Skin of body (tissue), 2 donors: ENCODE measurements around the gene HDHD3. TPM values are rescaled to one million over a fixed set of nuclear protein-coding genes. Genes with fewer than 3 reads are reported as not detected.

Experiments used
- DNase-seq: peaks from one replicate; lab custom pipeline; 2025; lab: John Stamatoyannopoulos, UW
- total RNA-seq: library from RNA; depleted of rRNA; stranded (reverse); fragments of >200 nt; gene quantifications from one replicate; pipeline ENCODE4 v1.2.3, GENCODE V29; 2014

HDHD3 gene
- total RNA-seq, 1 donor from 2014 or later = 7.3 TPM

DNA sequence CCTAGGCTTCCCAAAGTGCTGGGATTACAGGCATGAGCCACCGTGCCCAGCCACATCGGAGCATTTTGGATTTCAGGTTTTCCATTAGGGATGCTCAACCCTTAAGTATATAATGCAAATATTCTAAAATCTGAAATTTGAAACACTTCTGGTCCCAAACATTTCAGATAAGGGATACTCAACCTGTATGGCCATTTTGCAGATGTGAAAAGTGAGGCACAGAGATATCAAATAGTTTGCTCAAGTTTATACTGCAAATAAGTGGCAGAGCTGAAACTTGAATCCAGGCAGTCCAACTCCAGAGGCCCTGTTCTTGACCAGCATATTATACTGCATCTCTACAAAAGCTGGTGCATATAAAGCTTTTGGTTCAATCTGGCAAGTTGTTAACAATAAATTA is 39.1 kb downstream of the HDHD3 start:
- DNase-seq = no peak

DNA sequence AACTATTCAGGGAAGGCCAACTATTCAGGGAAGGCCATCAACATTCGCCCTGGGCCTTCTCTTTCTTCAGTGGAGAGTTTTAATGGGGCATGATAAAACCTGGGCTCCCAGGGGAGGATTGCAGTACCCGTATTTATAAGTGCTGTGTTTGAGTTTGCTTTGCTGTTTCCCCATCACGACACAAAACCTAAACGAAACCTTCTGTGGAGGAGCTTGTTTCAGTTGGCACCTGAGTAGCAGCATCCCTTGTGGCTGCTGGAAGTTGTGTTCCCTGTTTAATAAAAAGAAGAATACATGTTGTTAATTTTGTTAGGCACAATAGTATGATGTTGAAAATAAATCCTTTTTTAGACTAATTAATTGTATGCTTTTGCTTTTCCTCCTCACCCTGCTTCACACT is 45.0 kb downstream of the HDHD3 start:
- no peak for DNase-seq

DNA sequence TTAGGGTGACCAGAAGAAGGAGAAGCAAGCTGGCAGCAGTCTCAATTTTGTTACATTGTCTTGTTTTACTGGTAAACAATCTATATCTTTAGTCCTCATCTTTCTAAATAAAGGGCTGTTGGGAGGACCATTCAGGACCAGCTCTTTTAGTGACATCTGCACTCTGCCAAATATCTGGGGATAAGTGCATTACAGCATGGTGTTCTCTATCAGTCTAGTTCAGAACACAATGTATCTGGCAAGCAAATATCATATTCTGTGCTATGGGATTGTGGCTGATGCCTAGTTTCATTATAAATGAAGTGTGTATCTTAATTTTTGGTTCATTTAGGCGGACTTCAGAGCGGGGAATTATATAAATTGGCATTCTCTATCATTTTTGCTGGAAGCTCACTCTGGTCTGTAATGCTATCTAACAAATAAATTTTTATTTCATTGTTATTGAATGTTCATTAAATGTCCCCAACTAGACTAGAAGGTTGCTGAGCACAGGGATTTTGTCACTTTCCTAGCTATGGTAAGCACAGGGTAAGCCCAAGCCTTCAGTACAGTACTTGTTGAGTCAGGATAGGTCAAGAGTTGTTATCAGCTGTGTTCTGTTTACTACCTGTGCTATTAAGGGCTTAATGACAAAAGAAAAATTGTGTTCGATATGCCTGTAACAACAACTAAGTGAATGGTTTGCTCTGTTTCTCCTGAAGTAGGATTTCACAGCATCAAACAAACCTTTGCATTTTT is 48.6 kb downstream of the HDHD3 start:
- no peak for DNase-seq

DNA sequence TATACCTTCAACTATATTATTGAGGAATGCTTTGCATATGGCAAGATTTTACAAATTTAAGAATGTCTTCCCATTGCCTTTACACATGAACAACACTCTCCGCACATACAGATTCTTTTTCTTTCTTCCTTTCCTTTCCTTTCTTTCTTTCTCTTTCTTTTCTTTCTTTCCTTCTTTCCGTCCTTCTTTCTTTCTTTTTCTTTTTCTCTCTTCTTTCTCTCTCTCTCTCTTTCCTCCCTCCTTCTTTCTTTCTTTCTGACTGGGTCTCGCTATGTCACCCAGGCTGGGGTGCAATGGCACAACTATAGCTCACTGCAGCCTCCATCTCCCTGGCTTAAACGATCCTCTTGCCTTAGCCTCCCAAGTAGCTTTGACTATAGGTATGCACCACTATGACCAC is 50.6 kb downstream of the HDHD3 start:
- no peak for DNase-seq

Other genes starting within 250 kb of the HDHD3 start
- 17.0 TPM for gene SLC31A2, start 226.0 kb downstream of the HDHD3 start, total RNA-seq
- gene FKBP15, start 155.7 kb downstream of the HDHD3 start, total RNA-seq = 24.3 TPM
- gene SLC31A1, start 155.4 kb downstream of the HDHD3 start, total RNA-seq = 24.6 TPM
- gene CDC26, start 101.4 kb downstream of the HDHD3 start, total RNA-seq = 23.6 TPM
- 20.1 TPM for gene PRPF4, start 101.3 kb downstream of the HDHD3 start, total RNA-seq
- 0.20 TPM for gene RNF183, start 73.6 kb downstream of the HDHD3 start, total RNA-seq
- 2.3 TPM for gene WDR31, start 36.7 kb downstream of the HDHD3 start, total RNA-seq
- 3.9 TPM for gene BSPRY, start 27.4 kb downstream of the HDHD3 start, total RNA-seq
- 22.9 TPM for gene ALAD, start 24.3 kb upstream of the HDHD3 start, total RNA-seq
- 26.4 TPM for gene POLE3, start 33.7 kb upstream of the HDHD3 start, total RNA-seq
- 0.59 TPM for gene C9orf43, start 33.8 kb upstream of the HDHD3 start, total RNA-seq
- gene RGS3, start 86.7 kb upstream of the HDHD3 start, total RNA-seq = 42.8 TPM